GM19240 (cell line): Measurements from ENCODE around the gene ADCY5.

Experiments
- DNase-seq: peaks from one replicate; pipeline ENCODE4 v3.0.0; 2011; ENCODE audit warnings: low spot score; ENCODE audit not compliant: insufficient read length

The ADCY5 gene

GRCh38 chr3:123327956-123328850 lies 120.7 kb downstream of the ADCY5 start:
- no peak for DNase-seq

- no peak for DNase-seq
Observed at GRCh38 chr3:123327480-123327879, 121.4 kb downstream of the ADCY5 start.

- no peak for DNase-seq
Observed at GRCh38 chr3:123326531-123326930, 122.4 kb downstream of the ADCY5 start.

- no peak for DNase-seq
Observed at GRCh38 chr3:123325766-123326256, 123.1 kb downstream of the ADCY5 start.

GRCh38 chr3:123324880-123325765 lies 123.8 kb downstream of the ADCY5 start:
- no peak for DNase-seq

GRCh38 chr3:123323781-123324180 lies 125.1 kb downstream of the ADCY5 start:
- DNase-seq = no peak

GRCh38 chr3:123322866-123323265 lies 126.0 kb downstream of the ADCY5 start:
- no peak for DNase-seq

GRCh38 chr3:123321806-123322205 lies 127.1 kb downstream of the ADCY5 start:
- DNase-seq = no peak

- no peak for DNase-seq
Observed at GRCh38 chr3:123320221-123320620, 128.7 kb downstream of the ADCY5 start.

- DNase-seq = no peak
Observed at GRCh38 chr3:123319760-123320159, 129.1 kb downstream of the ADCY5 start.

- DNase-seq = no peak
Observed at GRCh38 chr3:123318374-123318773, 130.5 kb downstream of the ADCY5 start.

GRCh38 chr3:123317716-123318115 lies 131.2 kb downstream of the ADCY5 start:
- no peak for DNase-seq

GRCh38 chr3:123315271-123315595 lies 133.7 kb downstream of the ADCY5 start:
- no peak for DNase-seq

GRCh38 chr3:123314359-123315270 lies 134.3 kb downstream of the ADCY5 start:
- DNase-seq = no peak

- no peak for DNase-seq
Observed at GRCh38 chr3:123313889-123314288, 135.0 kb downstream of the ADCY5 start.

- no peak for DNase-seq
Observed at GRCh38 chr3:123312331-123313265, 136.3 kb downstream of the ADCY5 start.

GRCh38 chr3:123311201-123311600 lies 137.7 kb downstream of the ADCY5 start:
- no peak for DNase-seq

GRCh38 chr3:123310741-123311140 lies 138.1 kb downstream of the ADCY5 start:
- DNase-seq = no peak

GRCh38 chr3:123310186-123310585 lies 138.7 kb downstream of the ADCY5 start:
- DNase-seq = no peak

- no peak for DNase-seq
Observed at GRCh38 chr3:123307064-123307463, 141.8 kb downstream of the ADCY5 start.
